GM19372 (cell line): Measurements from ENCODE around the gene ASCL5.
A peak's percentile ranks its signal among the peaks of the same experiment; 100 is the strongest.

Source experiments
- ATAC-seq: cut with Tn5 transposase; IDR thresholded peaks from one replicate; pipeline ENCODE4 v1.9.1; 2021; ENCODE audit warnings: mild to moderate bottlenecking, low read depth, moderate library complexity; ENCODE audit not compliant: unreplicated experiment

ASCL5 gene

DNA sequence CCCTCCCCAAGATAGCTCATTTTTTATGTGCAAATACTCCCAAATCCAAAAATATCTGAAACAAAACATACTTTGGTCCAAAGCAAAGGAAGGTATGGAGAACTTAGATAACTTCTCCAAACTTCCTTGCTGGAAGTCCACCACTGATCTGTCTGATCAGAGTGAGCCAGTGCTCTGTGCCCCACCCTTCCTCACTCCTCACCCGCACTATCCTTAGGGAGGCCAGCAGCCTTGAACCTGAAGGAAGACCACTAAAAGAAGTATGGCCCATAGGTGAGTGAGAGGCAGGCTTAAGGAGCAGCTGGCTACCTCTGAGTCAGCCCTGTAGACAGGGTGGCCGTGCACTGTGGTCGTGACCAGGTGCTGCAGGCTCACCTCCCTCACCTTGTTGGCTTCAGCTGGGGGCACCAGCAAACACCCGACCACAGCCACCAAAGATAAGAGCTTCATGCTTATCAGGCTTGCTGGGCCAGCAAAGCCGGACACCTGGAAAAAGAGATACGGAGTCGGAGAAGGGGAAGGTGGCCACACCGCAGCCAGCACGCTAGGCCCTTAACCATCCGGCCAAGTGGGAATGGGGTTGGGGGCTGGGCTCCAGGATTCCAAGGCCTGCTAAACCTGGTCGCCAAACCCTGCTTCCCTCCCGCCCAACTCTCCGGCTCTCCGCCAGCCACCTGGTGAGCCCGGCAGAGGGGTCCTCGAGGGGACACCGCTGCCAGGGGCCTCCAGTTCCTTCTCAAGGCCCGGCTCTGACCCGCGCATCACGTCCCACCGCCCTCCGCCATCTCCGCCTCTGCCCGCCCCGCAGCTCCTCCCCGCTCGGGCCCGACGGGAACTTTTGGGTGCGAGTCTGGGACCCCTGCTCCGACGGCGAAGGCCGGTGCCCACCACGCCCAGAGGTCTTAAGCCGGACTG lies 26.7 kb upstream of the ASCL5 start:
- ATAC-seq = peak; percentile 64

DNA sequence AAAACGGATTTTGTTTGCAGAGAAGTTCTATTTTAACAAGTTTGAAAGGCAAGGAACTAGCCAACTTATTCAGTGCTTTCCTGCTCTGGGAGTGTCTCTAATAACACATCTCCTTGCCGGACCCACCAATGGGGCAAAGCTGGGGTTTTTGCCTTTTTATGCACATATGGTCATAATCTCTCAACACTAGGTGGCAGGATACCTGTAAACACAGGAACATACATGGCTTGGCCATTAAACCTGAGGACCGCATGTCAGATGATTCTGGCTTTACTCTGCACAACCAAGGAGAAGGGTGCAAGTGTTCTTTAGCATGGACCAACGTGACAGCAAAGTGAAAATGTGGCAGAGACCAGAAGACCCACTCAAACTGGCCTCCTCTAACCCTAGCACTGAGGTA lies 22.4 kb upstream of the ASCL5 start:
- no peak for ATAC-seq

DNA sequence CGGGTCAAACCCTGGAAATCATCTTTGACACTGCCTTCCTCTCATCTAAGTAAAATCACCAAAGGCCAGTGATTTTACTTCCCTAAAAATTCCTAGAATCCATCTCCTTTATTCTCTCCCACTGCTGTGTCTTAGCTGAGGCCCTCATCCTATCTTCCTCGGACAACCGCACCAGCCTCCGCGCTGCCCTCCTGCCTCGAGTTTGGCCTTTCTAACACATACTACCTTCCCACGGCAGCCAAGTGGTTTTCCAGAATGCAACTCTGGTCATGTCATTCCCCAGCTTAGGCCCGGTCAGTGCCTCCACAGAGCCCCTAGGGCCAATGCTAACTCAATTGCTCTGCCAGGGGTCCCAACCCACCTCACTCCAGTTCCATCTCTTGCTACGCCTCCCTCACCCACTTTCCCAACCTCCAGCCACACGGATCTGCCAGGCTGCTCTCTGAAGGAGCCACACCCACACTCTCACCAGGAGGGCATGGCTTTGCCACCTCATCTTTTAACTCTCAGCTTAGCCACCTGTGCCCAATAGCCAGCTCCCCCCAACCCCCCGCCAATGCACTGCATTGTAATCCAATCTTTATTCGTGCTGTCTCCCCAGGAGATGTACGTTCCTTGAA lies 20.5 kb upstream of the ASCL5 start:
- ATAC-seq = no peak

DNA sequence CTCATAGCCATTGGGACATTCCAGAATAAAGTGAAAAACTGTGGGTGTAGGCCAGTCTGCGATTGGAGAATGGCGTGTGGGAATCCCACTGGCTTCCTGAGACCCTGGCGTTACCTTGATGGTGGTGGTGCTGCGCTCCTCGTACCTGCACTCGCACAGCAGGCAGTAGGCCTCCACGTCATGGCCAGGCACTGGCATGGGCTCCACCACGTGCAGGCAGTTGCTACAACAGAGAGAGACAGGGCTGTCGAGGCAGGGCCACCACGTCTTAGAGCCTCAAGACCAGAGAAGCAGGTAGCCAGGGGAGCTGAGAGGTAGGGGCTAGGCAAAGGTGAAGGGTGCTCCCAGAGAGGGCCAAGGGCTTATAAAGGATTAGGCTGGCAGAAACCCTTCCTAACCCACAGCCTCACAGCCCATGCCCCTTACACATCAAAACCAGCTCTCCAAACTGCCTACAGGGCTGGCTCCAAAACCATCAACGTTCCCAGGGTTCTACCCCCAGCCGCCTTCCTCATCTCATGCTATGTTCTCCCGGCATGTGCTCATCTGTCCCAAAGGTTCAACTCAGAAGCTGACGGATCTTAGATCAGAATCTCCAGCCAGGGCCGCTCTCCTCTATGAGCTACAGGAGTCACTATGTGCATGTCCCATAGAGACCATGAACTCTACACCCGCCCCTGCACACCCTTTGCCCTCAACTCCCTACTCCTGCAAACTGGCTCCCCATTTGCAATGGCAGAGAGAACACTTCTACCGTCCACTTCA lies 19.8 kb upstream of the ASCL5 start:
- ATAC-seq = no peak

DNA sequence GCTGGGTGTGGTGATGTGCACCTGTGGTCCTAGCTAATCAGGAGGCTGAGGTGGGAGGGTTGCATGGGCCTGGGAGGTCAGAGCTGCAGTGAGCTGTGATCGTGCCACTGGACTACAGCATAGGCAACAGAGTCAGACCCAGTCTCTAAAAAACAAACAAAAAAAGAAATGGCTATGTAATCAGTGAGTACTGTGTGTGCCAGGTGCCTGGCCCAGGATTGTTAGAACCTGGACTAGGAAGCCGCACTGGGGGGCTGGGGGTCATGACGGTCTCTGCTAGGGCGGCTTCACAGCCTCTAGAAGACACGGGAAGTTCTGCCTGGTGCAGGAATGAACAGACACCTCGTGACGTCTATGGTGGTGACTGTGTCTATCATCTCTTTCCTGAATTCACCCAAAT lies 18.8 kb upstream of the ASCL5 start:
- ATAC-seq = no peak

DNA sequence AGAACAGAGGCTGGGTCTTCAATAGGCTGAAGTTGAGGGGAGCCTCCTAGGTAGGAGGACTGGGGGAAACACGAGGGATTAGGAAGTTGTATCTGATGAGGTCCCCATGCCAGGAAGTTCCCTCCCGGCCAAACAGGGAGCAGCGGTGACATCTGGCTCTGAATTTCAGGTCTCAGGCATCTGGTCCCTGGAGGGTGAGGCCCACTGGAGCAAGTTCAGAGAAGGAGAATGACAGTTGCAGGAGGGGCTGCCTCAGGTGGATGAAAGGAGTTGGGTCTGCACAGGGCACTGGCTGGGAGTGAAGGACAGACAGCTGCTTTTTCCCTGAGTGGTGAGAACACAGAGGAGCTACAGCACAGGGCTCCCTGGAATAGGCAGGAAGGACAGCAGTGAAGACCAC lies 18.1 kb upstream of the ASCL5 start:
- no peak for ATAC-seq

DNA sequence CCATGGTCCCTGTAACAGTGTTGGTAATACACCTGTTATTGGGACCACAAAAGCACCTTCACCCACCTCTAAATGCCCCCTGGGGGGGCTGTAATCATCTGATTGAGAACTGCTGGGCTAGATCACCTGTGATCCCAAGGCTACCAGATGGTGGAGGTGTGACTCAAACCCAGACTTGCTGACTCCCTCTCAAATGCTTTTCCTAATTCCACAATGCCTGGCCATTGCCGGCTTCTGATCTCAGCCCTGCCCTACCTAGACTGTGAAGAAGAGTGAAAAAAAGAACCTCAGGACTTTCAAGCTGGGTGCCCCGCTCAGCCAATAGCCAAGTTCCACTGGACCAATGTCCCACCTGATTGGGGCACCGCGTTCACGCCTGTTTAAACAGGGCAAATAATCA lies 17.7 kb upstream of the ASCL5 start:
- ATAC-seq = no peak

DNA sequence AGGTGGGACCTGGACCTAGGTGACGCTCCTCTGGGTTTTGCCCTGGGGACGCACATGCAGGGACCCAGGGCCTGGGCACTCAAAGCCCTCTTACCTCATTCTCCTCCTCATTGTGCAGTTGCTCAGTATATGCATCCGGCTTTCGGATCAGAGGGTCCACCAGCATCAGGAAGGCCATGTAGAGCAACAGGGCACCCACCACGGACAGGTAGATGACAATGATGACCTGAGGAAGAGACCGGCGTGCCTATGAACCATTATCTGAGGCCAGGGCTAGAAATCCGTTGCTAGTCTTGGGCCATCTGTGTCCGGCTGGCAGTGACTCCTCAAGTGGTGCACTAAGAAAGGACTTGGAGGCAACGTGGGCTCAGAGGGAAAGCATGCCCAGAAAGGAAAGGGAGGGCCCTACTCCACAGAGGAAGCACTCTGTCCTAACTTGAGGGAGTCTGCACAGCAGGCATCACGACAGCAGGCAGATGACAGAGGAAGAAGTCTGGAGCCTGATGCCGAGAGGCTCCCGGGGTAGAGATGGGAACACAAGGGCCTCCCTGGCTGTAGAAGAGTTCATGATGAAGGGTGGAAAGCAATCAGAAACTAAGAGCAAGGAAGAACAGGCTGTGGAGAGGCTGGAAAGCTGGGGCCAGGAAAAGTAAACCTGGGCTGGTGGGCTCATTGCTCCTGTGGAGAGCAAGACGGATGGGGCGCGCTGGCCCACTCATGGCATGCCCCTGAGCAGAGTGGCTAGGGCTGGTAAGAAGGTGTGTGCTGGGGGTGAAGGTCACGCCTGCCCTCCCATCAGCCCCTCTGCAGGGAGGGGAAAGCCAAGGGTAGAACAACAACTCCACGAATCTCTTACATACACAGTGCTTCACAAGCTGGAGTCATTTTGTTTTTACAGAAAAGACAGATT lies 17.0 kb upstream of the ASCL5 start:
- ATAC-seq = no peak

DNA sequence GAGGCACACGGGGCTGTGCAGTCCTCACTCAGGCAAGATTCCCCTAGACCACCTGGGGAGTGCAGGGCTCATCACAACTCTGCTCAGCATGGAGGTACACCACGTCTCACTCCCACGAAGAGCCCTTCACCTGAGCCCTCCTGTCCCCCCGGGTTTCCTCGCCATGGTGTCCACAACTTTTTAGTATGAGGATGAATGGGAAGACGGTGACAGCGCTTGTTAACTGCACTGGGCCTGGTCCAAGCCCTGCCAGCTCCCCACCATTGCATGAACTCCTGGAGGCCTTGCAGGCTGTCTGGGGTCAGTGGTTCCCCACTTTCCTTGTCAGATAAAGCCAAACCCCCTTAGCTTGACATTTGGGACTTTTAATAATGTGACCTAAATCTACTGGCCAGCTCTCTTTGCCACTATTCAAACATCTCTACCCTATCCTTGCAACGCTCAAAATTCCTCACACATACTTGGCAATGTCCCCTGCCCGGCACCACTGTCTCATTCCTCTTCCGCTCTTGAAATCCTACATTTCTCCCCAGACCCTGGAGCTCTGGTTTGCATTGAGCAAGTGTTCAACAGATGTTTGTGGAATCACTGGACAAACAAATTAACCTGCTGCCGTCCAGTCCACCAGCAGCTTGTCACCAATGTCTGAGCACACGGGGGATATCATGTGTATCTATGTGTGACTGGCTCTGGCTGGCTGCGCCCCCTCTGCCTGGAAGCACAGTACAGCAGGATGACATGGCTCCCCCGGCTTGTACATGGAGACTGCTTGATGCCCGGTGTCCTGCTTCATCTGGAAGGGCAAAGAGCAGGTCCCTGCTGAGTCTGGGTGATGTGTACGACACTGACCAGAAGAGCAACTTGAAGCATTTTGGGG lies 16.1 kb upstream of the ASCL5 start:
- ATAC-seq = no peak

DNA sequence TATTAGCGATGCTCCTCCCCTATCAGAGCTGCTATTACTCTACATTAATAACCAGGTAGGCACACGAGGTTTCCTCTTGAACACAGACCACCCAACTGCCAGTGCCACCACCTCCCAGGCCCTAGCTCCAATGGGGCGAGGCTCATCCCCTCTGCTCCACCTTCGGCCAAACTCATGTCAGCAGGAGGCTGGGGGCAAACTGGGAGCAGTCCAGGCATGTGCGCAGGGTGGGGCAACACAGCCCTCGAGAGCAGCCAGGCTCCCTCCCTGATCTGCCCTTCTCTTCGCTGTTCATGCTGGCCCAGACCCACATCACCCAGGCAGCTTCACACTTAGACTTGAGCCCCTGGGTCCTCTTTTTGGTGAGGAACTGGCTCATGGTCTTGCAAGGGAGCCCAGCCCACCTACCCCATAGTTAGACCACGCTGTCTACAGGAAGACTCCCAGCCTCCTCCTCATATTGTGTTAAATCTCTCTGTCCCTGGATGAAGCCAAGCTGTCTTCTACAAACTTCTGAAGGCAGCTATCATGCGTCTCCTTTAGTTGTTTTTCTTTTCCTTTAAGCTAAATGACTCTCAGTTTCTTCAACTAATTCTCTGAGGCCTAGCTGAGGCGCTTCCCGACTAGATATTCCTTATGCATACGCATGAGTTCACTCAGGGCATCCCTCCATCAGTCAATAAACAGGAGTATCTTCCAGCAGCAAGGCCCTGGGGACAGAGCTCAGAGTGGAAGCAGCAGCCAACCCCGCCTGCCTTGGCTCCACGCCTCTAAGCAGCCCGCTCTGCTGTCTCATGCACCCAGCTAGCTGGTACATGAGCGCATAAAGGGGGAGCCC lies 15.2 kb upstream of the ASCL5 start:
- no peak for ATAC-seq

DNA sequence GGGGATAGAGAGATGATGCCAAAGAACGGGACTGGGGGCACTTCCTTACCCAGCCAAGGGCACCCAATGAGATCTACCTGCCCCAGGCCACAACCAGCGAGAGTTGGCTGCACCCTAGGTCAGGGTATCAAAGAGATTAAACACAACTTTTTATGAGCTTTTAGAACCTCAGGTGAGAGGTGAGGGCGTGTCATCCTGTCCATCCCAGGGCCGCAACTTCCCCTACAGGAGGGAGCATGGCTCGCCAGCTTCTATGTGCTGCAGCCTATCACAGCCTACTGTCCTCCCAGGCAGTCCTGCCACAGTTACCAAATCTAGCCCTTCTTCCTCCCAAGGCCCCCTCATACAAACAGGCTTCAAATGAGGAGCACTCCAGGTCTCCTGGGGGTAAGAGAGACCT lies 14.4 kb upstream of the ASCL5 start:
- no peak for ATAC-seq

DNA sequence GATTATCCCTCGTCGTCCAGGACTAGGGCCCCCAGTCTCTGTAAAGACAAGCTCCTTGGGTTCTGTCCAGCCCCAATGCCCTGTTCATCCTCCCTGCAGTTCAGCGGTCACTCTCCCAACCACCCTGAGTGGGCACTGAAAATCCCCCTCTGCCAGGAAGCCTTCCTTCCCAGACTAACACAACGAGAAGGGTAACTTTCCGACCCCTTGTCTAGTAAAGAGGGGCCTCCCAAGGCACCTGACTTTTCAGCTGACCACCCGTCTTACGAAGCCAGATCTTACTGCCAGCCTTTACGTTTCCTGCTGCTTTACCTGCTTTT lies 13.9 kb upstream of the ASCL5 start:
- ATAC-seq = no peak

DNA sequence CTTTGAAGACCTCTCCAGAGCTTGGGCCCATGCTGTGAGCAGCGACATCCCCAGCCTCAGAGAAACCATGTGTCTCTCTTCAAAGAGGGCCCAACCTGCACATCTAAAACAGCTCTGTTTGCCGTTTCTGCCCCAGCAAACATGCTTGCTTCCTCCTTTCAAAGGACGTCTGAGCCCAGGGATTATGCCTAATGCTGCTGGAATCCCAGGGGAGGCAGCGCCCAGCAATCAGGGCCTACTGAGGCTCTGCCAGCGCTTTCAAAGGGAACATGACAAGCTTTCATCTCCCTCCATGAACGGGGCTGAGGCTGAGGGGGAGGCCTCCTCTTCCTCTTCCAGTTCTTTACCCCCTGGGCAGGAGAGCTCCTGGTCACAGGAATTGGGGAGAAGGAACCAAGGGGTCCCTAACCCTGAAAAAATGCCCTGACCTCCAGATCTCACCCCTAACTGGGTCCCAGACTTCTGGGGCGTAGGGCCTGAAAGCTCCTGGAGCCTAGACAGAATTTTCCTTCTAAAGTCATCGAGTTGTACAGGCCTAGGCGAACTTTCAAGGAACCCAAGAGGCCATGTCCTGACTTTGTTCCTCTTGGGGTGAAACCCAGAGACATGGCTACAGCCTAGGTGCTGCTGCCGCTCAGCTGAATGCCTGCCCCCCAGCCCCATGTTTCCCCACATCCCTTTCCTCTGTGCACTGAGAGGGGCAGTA lies 13.4 kb upstream of the ASCL5 start:
- no peak for ATAC-seq

DNA sequence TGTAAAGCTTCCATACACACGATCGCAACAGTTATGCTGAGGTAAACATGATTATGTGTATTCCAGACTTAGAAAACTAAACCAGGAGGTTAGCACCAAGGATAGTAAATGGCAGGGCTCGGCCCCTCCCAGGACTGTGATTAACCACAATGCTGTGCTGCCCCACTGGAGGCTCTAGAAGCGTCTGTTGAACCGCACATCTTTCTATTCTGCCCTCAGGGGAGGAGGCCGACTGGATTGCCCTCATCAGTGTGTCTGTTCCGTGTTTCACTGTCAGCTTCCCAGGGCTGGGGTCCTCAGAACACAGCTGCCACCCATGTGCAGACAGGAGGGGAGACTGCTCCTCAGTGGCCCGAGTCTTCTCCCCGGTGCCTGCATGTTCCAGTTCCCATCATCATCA lies 12.8 kb upstream of the ASCL5 start:
- ATAC-seq = no peak

DNA sequence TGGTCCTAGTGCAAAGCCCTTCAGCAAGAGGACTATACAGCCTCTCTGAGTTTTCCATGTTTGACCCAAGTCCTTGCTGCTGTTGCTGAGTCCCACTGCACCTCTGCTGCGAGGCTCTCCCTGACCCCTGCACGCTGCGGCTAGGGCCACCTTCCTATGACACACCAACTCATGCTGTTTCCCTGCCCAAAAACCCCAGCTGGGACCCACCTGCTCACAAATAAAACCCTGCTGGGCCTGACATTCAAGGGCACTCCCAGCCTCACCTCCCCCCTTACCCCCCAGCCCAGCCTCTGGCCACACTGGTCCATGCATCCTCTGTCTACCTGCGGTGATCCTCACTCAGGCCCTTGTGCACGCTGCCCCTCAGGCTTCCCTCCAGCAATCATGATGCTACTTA lies 12.3 kb upstream of the ASCL5 start:
- ATAC-seq = no peak

DNA sequence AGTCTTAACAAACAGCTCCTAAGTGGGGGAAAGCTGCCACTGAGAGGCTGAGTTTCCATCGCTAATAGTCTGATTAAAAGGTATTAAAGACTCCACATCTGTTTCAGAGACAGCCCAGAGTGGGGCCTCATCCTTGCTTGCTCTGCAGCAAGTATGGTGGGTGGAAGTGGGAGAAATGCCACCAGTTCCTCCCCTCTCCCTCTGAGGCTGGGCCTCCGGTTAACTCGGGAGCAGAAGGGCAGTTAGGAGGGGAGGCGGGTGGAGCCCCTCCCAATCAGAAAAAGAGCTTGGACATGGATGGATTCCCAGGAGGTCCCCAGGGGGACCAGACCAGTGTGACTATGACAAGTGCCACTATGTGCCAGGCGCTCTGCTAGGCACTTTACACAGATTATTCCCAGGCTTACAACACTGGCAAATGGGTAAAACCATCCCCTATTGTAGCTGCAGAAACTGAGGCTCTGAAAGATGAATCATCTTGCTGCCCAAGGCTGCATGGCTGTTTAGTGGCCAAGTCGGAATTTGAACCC lies 11.4 kb upstream of the ASCL5 start:
- ATAC-seq = no peak

DNA sequence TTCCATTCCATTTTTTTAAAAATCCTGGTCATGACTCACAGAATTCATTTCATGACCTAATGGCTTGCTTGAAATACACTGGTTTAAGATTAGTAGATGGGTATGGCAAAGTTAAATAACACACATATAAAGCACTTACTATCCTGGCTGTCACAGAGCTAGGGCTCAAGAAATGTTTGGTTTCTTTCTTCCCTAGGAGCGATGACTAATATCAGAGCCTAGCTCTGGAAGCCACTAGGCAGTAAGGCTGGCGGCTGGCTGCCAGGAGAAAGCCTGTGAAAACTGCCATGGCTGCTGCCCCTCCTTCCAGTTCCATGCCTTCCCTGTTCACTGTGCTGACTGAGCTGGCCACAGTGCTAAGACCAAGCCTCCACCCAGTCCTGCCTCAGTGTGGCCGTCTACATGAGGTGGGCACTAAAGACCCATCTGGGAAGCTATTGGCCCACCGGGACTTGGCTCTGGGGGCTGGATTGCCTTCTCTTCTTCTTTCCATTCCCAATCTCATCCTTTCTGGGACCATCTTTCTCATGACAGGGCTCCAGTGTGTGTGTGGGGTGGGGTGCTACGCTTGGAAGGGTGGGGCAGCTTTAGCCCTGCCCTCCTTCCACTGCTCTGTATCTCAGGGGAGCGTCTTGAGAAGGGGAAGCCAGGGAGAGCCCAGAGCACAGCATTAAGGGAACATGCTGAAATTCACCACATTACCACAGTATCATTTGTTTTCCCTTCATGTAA lies 10.8 kb upstream of the ASCL5 start:
- no peak for ATAC-seq
